ENCODE data around the gene UBXN7.
"Not testable (repeated sequence)": the region's sequence is repeated elsewhere in the genome, so short reads cannot be mapped to it uniquely, and the experiment has no call there.

The UBXN7 gene

DNA sequence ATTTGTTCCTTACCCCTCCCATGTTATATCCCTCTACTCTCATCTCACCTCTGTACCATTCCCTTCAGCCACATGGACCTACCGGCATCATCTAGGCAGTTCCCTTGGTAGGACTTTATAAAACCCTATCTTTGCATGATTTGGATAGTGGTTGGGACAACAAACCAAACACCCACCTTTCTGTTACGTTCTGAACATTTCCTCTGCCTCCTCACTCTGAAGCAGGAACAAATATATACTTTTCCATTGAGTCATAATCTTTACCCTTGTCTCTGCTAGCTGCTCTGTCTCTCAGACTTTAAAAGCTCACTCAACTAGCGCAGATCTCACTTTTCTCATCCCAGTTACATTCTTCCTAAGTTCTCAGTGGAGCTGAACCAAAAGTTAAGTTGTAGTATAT lies 17.8 kb downstream of the UBXN7 start:
- DNase-seq (ENCODE audit: low read depth), result no peak

DNA sequence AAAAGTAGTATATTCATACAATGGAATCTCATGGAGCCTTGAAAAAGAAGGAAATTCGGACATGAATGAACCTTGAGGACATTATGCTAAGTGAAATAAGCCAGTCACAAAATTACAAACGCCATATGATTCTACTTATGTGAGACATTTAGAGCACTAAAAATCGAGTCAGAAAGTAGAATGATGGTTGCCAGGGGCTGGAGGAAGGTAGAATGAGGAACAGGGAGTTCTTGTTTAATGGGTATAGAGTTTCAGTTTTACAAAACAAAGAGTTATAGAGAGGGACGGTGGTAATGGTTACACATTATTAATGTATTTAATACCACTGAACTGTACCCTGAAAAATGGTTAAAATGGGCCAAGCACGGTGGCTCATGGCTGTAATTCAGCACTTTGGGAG lies 19.5 kb downstream of the UBXN7 start:
- DNase-seq (ENCODE audit: low read depth), result no peak

DNA sequence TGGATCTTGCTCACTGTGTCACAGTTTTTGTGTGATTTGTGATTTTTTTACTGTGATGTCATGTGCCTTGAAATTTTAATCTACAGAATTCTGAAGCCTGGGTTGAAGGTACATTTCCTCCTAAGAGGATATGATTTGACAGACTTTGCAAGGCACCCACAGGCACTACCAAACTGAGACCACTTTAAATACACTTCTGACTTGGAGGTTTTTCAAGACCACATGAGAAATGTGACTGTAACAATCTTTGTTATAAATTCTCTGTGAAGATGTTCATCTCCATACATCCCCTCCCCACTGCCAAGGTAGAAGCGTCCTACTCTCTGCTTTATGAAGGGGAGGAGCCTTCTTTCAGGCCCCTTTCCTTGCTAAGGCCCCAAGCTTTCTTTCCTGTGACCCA lies 22.8 kb downstream of the UBXN7 start:
- no peak for DNase-seq (ENCODE audit: low read depth)

DNA sequence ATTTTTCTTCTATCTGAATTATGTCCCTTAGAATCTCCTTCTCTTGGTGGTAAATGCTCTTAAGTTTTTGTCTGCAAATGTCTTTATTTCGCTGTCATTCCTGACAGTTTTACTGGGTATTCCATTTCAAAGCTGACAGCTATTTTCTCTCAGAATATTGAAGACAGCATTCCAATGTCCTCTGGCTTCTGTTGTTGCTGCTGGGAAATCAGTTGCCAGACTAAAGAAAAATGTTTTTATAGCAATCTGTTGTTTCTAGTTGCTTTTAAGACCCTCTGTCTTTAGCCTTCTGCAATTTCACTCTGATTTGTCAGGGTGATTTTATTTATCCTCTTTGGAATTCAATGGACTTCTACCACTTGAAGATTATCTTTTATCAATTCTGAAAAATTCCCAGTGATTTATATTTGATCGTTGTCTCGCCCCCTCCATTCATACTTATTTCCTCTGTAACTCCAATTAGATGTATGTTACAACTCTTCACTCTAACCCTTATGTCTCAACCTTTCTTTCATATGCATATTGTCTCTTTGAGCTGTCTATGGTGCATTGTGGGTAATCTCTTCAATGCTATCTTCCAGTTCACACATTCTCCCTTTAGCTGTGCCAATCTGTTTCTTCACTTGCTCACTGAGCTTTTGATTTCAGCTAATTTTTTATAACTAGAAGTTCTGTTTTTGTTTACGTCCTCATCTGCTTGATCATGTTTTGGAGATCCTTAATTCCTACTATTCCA lies 23.5 kb downstream of the UBXN7 start:
- no peak for DNase-seq (ENCODE audit: low read depth)

DNA sequence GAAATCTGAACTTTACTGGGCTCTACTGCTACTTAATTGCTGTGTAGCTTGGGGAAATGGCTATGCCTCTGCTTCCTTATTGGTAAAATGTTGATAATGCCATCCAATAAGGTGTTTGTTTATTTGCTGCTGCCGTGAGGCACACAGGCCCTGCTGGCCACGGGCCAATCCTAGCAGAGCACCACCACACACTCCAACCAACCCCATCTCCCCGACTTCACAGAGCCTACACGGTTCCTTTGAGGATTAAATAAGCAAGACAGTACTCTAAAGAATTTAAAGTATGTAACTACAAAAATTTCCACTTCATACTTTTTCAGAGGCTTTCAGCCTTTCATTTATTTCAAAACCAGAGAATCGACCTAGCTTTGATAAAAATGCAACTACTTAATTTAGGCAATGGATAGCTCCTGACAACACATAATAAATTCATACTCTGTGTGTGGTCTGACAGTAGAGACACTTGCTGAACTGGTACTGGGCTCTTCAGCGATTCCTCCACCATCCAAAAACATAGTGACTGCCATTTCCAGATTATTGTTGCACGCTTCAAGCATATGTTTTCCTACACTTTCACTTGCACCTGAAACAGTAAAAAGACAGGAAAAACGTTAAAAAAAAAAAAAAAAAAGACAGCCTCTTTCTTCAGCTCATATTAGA lies 25.3 kb downstream of the UBXN7 start:
- DNase-seq (ENCODE audit: low read depth), result no peak

DNA sequence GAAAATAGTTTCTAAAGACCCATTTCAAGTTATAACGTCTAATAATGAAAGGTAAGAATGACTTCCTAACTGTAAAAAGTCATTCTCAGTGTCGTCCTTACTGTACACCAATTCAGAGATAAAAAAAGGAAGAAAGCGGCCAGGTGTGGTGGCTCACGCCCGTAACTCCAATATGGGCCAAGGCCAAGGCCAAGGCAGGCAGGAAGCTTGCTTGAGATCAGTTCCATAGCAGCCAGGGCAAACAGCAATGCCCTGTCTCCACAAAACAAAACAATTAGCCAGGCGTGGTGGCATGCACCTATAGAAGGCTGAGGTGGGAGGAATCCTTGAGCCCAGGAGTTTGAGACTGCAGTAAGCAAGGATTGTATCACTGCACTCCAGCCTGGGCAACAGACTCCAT lies 31.9 kb downstream of the UBXN7 start:
- no peak for DNase-seq (ENCODE audit: low read depth)

DNA sequence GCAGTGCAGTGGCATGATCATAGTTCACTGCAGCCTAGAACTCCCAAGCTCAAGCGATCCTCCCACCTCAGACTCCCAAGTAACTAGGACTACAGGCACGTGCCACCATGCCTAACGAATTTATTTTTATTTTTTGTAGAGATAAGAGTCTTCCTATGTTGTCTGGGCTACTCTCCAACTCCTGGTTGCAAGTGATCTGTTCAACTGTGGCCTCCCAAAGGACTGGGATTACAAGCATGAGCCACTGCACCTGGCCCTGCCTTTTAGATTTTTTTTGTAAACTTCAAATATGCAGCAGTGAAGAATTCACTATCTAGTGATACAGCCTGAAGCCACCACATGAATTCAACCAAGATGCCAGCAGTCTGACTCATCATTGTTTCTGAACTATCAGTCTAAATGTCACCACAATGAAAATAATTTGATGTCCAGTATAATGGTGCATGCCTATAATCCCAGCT lies 32.7 kb downstream of the UBXN7 start:
- DNase-seq (ENCODE audit: low read depth), result no peak

DNA sequence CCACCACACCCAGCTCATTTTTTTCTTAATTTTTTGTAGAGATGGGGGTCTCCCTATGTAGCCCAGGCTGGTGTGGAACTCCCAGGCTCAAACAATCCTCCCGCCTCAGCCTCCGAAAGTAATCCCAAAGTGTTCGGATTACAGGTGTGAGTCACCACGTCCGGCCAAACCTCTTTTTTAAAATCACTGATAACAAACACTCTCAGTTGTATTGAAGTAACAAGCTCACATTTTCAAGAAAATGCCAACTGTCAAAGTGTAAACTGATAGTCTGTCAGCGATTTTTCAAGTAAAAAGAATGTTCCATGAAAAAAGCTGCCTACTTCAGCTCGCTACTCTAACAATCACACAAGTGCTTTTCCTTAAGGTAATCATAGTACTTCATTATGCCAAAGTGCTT lies 33.4 kb downstream of the UBXN7 start:
- no peak for DNase-seq (ENCODE audit: low read depth)

DNA sequence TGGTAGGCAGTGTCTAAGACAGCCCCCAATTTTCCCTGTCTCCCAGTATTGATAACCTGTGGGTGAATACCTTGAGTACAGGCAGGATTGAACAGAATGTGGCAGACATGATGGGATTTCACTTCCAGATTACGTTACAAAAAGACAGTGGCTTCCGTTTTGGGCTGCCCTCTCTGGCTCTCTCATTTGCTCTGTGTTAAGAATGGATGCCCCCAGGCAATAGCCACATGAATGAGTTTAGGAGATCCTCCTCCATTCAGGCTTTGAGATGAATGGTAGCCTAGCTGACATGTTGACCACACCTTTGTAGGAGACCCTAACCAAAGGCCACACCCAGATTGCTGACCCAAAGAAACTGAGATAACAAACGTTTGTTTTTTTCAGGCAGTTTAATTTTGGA lies 34.3 kb downstream of the UBXN7 start:
- DNase-seq (ENCODE audit: low read depth), result no peak

DNA sequence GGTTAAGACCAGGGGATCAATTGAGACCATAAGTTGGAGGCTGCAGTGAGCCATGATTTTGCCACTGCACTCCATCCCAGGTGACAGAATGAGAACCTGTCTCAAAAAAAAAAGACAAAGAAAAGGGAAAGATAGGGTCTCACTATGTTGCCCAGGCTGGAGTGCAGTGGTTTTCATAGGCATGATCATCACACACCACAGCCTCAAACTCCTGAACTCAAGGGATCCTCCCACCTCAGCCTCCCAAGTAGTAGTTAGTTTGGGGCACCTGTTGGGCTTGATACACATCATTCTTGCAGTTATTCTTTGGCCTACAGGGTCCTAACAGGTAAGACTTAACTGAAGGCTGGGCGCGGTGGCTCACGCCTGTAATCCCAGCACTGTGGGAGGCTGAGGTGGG lies 42.1 kb downstream of the UBXN7 start:
- DNase-seq (ENCODE audit: low read depth), result no peak

DNA sequence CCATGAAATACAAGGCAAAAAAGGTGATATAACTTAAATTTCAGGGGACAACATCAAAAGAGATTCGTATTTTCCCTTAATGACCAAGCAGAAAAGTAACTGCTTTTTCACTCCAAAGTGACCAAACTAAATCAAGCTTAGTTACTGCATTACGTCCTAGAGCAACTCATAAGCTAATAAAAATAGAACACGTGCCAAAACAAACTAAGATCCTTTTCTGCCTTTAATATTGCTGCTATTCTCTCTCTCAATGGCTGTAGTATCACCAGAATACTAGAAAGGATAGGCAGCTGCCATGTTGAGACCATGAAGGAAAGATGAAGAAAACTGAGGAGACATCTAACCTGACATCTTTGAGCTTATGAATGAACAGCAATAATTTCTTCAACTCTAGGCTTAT lies 43.3 kb downstream of the UBXN7 start:
- DNase-seq (ENCODE audit: low read depth), result no peak

DNA sequence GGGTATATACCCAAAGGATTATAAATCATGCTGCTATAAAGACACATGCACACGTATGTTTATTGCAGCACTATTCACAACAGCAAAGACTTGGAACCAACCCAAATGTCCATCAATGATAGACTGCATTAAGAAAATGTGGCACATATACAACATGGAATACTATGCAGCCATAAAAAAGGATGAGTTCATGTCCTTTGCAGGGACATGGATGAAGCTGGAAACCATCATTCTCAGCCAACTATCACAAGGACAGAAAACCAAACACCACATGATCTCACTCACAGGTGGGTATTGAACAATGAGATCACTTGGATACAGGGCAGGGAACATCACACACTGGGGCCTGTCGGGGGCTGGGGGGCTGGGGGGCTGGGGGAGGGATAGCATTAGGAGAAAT lies 44.3 kb downstream of the UBXN7 start:
- DNase-seq (ENCODE audit: low read depth), result not testable (repeated sequence)

DNA sequence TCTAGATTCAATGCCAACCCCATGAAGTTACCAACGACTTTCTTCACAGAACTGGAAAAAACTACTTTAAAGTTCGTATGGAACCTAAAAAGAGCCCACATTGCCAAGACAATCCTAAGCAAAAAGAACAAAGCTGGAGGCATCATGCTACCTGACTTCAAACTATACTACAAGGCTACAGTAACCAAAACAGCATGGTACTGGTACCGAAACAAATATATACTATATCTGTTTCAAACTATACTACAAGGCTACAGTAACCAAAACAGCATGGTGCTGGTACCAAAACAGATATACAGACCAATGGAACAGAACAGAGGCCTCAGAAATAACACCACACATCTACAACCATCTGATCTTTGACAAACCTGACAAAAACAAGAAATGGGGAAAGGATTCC lies 45.4 kb downstream of the UBXN7 start:
- not testable (repeated sequence) for DNase-seq (ENCODE audit: low read depth)

DNA sequence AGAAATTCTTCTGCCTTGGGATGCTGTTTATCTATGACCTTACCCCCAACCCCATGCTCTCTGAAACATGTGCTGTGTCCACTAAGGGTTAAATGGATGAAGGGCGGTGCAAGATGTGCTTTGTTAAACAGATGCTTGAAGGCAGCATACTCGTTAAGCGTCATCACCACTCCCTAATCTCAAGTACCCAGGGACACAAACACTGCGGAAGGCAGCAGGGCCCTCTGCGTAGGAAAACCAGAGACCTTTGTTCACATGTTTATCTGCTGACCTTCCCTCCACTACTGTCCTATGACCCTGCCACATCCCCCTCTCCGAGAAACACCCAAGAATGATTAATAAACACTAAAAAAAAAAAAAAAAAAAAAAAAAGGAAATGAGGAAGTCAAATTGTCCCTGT lies 46.2 kb downstream of the UBXN7 start:
- DNase-seq (ENCODE audit: low read depth), result not testable (repeated sequence)

DNA sequence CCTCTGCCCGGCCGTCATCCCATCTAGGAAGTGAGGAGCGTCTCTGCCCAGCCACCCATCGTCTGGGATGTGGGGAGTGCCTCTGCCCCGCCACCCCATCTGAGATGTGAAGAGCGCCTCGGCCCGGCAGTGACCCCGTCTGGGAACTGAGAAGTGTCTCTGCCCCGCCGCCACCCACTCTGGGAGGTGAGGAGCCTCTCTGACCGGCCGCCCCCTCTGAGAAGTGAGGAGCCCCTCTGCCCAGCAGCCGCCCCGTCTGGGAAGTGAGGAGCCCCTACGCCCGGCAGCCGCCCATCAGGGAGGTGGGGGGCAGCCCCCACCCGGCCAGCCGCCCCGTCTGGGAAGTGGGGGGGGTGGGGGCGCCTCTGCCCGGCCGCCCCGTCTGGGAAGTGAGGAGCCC lies 46.8 kb downstream of the UBXN7 start:
- DNase-seq (ENCODE audit: low read depth), result not testable (repeated sequence)

DNA sequence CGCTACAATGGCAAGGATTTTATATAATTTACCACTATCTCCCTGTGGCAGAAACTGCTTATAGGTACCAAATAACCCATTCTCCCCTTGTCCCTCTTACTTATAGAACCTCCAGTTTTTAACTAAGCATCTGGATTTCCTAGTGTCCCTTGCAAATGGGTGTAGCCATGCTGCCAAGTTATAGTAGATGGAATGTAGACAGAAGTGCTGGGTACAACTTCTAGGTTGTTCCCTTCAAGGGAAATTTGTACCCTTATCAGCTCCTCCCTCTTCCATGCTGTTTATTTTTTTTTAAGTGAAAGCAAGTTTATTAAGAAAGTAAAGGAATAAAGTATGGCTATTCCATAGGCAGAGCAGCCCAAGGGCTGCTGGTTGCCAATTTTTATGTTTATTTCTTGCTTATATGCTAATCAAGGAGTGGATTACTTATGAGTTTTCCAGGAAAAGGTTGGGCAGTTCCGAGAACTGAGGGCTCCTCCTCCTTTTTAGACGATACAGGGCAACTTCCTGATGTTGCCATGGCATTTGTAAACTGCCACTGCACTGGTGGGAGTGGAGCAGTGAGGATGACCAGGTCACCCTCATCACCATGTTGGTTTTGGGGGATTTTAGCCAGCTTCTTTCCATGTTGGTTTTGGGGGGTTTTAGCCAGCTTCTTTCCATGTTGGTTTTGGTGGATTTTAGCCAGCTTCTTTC lies 53.9 kb downstream of the UBXN7 start:
- no peak for DNase-seq (ENCODE audit: low read depth)

DNA sequence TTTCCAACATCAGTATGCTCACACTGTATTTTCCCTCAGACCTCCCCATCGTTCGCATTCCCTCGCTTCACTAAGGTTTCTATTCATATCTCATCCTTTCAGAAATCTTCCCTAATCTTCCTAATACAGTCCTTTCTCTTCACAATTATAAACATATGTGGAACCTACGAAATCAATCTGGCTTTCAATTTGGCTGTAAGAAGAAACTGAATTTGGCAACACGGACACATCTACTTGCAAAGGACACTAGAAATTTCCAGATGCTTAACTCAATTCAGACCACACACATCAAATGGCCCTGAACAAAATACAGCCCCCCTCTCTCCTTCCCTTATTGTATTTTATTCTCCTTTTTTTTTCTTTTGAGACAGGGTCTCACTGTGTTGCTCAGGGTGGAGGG lies 54.9 kb downstream of the UBXN7 start:
- DNase-seq (ENCODE audit: low read depth), result no peak

DNA sequence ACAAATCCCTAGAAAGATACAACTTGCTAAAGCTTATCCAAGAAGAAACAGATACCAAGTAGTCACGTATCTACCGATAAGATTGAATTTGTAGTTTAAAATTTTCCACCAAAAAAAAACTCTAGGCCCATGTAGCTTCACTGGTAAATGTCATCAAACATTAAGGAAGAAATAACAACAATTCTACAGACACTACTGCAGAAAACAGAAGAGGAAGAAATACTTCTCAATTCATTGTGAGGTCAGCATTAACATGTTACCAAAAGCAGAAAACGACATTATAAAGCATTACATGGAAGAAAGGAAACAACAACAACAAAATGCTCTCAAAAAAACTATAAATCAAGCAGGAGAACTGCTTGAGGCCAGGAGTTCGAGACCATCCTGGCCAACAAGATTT lies 66.5 kb downstream of the UBXN7 start:
- DNase-seq (ENCODE audit: low read depth), result no peak

DNA sequence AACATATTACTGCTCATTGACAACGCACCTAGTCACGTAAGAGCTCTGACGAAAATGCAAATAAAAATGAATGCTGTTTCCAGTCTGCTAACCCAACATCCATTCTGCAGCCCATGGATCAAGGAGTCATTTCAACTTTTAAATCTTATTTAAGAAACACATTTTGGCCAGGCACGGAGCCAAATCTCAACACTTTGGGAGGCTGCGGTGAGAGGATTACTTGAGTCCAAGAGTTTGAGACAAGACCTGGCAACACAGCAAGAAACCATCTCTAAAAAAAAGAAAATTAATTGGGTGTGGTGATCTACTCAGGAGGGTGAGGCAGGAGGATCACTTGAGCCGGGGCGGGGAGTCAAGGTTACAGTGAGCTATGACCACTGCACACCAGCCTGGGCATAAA lies 71.6 kb downstream of the UBXN7 start:
- DNase-seq (ENCODE audit: low read depth), result no peak

DNA sequence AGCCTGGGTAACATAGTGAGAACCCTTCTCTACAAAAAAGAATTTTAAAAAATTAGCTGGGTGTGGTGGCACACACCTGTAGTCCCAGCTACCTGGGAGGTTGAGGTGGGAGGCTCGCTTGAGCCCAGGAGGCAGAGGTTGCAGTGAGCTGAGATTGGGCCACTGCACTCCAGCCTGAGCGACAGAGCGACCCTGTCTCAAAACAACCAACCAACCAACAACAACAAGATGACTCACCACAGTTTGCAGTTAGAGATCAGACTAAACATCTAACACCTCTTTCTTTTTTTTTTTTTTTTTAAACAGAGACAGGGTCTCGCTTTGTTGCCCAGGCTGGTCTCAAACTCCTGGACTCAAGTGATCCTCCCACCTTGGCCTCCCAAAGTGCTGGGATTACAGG lies 73.7 kb downstream of the UBXN7 start:
- not testable (repeated sequence) for DNase-seq (ENCODE audit: low read depth)

DNA sequence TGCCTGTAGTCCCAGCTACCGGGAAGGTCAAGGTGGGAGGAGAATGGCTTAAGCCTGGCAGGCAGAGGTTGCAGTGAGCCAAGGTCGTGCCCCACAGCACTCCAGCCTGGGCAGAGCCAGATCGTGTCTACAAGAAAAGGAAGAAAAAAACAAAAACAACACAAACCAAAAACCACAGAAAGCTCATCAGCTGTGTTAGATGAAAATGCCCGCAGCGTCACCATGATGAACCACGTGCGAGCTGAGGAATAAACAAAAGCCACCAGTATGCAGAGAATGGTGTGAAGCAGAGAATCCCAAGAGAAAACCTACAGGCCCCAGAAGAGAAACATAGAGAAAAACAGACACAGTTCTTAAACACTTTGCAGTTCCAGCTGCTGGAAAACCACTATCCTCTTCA lies 74.3 kb downstream of the UBXN7 start:
- no peak for DNase-seq (ENCODE audit: low read depth)

DNA sequence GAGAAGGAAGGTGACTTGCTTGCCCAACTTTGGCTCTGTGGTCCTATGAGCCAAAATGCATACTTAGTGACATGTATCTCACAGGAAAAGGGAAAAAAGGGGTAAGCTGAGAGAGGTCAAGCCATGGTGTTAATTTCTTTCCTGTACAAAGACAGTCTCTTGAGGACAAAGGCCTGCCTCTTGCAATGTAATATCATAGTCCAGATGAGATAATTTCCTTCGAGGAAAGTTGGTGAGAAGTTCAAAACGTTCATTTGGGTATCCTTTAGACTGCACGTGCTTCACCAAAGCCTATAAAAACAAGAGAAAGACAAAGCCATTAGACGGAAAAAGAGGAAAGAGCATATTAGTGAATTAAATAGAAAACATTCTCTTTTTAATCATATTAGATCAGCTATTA lies 75.7 kb downstream of the UBXN7 start:
- DNase-seq (ENCODE audit: low read depth), result no peak

DNA sequence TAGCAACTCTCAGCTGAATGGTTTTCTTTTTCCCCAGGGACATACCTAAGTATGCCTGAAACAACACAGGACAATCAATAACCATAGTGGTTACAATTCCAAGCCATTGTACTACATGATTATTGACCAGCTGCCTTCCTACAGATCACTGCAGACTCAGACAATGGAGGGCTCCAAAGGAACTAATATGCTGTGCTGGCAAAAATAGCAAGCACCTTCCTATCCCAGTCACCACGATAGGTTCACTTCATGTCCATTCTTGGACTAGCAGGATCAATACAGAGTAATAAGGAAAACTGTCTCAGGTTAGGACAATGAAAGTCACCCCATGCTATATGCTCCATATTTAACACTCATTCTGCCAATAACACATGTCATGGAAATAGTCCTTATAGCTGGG lies 76.6 kb downstream of the UBXN7 start:
- DNase-seq (ENCODE audit: low read depth), result no peak
